ENCODE results near the gene USP11.

USP11 gene

DNA sequence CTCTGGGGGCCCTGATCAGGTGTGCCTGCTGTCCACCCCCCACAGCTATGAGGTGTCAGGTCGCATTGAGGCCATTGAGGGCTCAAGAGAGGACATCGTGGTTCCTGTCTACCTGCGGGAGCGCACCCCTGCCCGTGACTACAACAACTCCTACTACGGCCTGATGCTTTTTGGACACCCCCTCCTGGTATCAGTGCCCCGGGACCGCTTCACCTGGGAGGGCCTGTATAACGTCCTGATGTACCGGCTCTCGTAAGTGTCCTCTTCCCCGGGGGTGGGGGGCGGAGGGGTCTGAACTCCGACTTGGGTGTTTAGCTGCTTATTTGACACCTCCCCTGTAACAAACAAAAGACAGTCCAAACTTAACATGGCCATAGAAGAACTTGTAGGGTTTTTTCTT lies 10.5 kb downstream of the USP11 start:
- ATAC-seq = no peak
- TF ChIP-seq ESRRG (CRISPR knock-in tag; IDR thresholded peaks at IDR 0.05) = no peak
- TF ChIP-seq PPARA (CRISPR knock-in tag; IDR thresholded peaks at IDR 0.05; ENCODE audit: borderline replicate concordance) = no peak
- no peak for TF ChIP-seq ZC3H10 (CRISPR knock-in tag; IDR thresholded peaks at IDR 0.05)
- no peak for TF ChIP-seq ZFP30 (CRISPR knock-in tag; IDR thresholded peaks at IDR 0.05)
- TF ChIP-seq SNAI2 (CRISPR knock-in tag; IDR thresholded peaks at IDR 0.05) = no peak
- TF ChIP-seq, protein P1, sequence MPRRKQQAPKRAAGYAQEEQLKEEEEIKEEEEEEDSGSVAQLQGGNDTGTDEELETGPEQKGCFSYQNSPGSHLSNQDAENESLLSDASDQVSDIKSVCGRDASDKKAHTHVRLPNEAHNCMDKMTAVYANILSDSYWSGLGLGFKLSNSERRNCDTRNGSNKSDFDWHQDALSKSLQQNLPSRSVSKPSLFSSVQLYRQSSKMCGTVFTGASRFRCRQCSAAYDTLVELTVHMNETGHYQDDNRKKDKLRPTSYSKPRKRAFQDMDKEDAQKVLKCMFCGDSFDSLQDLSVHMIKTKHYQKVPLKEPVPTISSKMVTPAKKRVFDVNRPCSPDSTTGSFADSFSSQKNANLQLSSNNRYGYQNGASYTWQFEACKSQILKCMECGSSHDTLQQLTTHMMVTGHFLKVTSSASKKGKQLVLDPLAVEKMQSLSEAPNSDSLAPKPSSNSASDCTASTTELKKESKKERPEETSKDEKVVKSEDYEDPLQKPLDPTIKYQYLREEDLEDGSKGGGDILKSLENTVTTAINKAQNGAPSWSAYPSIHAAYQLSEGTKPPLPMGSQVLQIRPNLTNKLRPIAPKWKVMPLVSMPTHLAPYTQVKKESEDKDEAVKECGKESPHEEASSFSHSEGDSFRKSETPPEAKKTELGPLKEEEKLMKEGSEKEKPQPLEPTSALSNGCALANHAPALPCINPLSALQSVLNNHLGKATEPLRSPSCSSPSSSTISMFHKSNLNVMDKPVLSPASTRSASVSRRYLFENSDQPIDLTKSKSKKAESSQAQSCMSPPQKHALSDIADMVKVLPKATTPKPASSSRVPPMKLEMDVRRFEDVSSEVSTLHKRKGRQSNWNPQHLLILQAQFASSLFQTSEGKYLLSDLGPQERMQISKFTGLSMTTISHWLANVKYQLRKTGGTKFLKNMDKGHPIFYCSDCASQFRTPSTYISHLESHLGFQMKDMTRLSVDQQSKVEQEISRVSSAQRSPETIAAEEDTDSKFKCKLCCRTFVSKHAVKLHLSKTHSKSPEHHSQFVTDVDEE (CRISPR knock-in tag; IDR thresholded peaks at IDR 0.05) = no peak
- TF ChIP-seq, protein P2, sequence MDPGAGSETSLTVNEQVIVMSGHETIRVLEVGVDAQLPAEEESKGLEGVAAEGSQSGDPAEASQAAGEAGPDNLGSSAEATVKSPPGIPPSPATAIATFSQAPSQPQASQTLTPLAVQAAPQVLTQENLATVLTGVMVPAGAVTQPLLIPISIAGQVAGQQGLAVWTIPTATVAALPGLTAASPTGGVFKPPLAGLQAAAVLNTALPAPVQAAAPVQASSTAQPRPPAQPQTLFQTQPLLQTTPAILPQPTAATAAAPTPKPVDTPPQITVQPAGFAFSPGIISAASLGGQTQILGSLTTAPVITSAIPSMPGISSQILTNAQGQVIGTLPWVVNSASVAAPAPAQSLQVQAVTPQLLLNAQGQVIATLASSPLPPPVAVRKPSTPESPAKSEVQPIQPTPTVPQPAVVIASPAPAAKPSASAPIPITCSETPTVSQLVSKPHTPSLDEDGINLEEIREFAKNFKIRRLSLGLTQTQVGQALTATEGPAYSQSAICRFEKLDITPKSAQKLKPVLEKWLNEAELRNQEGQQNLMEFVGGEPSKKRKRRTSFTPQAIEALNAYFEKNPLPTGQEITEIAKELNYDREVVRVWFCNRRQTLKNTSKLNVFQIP (CRISPR knock-in tag; IDR thresholded peaks at IDR 0.05; ENCODE audit: borderline replicate concordance, low read depth) = no peak

DNA sequence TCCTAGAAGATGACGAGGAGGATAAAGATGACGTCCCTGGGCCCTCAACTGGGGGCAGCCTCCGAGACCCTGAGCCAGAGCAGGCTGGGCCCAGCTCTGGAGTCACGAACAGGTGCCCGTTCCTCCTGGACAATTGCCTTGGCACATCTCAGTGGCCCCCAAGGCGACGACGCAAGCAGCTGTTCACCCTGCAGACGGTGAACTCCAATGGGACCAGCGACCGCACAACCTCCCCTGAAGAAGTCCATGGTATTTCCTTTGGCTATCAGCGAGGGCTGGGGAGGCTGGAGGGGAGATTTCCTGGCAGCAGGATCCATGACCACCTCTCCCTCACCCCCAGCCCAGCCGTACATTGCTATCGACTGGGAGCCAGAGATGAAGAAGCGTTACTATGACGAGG lies 11.9 kb downstream of the USP11 start:
- no peak for ATAC-seq
- TF ChIP-seq, protein P1 (CRISPR knock-in tag; IDR thresholded peaks at IDR 0.05) = no peak

DNA sequence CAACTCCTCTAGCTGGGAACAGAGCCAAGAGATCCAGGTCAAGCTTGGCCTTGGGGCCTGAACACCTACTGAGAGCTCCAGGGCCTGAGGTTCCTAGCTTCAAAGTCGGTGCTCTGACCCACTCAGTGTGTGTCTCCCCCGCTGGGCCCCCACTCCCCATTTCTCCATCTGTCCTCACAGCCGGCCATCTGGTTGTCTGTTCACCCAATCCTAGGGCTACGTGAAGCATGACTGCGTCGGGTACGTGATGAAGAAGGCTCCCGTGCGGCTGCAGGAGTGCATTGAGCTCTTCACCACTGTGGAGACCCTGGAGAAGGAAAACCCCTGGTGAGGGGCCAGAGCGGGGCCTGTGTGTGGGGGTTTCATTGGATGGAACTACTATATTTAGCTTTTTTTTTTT lies 12.3 kb downstream of the USP11 start:
- ATAC-seq = no peak
- TF ChIP-seq ISL1 (CRISPR knock-in tag; IDR thresholded peaks at IDR 0.05) (no peak), TOX (CRISPR knock-in tag; IDR thresholded peaks at IDR 0.05; ENCODE audit: borderline replicate concordance) (no peak), SNAI2 (CRISPR knock-in tag; IDR thresholded peaks at IDR 0.05) (no peak), TCF4 (CRISPR knock-in tag; IDR thresholded peaks at IDR 0.05; ENCODE audit: borderline replicate concordance) (no peak), ZNF8 (CRISPR knock-in tag; IDR thresholded peaks at IDR 0.05) (no peak), OSR1 (CRISPR knock-in tag; IDR thresholded peaks at IDR 0.05) (no peak), ZNF70 (CRISPR knock-in tag; IDR thresholded peaks at IDR 0.05) (no peak), ARNTL (CRISPR knock-in tag; IDR thresholded peaks at IDR 0.05; ENCODE audit: borderline replicate concordance, low read depth) (no peak), RARB (CRISPR knock-in tag; IDR thresholded peaks at IDR 0.05) (no peak), ZFP3 (CRISPR knock-in tag; IDR thresholded peaks at IDR 0.05) (no peak)
- TF ChIP-seq, protein P3, sequence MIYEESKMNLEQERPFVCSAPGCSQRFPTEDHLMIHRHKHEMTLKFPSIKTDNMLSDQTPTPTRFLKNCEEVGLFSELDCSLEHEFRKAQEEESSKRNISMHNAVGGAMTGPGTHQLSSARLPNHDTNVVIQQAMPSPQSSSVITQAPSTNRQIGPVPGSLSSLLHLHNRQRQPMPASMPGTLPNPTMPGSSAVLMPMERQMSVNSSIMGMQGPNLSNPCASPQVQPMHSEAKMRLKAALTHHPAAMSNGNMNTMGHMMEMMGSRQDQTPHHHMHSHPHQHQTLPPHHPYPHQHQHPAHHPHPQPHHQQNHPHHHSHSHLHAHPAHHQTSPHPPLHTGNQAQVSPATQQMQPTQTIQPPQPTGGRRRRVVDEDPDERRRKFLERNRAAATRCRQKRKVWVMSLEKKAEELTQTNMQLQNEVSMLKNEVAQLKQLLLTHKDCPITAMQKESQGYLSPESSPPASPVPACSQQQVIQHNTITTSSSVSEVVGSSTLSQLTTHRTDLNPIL (CRISPR knock-in tag; IDR thresholded peaks at IDR 0.05; ENCODE audit: low read depth) = no peak
- TF ChIP-seq, protein P1 (CRISPR knock-in tag; IDR thresholded peaks at IDR 0.05) = no peak
- TF ChIP-seq, protein P4, sequence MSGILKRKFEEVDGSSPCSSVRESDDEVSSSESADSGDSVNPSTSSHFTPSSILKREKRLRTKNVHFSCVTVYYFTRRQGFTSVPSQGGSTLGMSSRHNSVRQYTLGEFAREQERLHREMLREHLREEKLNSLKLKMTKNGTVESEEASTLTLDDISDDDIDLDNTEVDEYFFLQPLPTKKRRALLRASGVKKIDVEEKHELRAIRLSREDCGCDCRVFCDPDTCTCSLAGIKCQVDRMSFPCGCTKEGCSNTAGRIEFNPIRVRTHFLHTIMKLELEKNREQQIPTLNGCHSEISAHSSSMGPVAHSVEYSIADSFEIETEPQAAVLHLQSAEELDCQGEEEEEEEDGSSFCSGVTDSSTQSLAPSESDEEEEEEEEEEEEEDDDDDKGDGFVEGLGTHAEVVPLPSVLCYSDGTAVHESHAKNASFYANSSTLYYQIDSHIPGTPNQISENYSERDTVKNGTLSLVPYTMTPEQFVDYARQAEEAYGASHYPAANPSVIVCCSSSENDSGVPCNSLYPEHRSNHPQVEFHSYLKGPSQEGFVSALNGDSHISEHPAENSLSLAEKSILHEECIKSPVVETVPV (CRISPR knock-in tag; IDR thresholded peaks at IDR 0.05) = no peak
- TF ChIP-seq, protein P2 (CRISPR knock-in tag; IDR thresholded peaks at IDR 0.05; ENCODE audit: borderline replicate concordance, low read depth) = no peak

Measured in SK-N-SH treated with all-trans-retinoic acid at 6 μM for 48 hours (cell line).